Measurements from ENCODE around the gene NTN5. TPM values are rescaled to one million over a fixed set of nuclear protein-coding genes. Genes with fewer than 3 reads are reported as not detected.

NTN5 gene
- total and polyA plus RNA-seq, 9 of the 15 experiments (the other 6 are each of a cell fraction or from before 2014, with no cell fraction given): not detected

DNA sequence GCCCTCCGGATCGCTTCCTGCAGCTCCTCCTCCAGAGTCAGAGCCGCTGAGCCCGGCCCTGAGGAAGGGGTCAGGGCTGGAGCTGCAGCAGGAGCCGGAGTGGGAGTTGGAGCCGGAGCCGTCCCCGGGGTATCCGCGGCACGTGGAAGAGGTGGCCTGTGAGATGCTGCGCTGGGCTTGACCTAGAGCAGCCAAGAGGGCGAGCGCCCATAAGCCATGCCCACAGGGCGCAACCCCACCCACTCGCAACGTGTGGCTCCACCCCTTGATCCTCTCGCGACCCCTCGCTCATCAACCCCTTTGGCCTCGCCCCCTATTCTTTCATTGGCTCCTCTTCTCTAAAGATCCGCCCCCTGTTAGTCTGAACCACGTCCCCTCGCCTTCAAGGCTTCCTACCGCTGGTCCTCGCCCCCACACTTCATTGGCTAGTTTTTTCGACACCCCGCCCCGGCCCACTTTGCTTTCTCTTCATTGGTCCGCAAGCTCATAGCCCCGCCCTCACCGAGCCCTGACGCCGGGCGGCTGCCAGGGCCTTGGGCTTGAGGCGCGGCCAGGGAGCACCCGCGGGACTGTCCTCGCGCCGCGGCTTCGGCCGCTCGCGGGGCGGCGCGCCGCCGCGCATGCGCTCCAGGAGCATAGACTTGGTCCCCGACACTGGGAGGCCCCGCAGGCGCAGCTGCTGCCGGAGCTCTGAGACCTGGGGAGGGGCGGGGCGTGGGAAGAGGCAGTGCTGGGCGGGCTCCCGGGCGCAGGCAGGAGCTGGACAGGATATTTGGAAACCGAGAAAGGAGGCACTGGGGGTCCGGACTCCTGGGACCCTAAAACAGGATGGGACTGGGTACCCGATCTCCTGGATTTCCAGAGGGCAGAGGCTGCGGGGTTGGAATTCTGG is 41.3 kb upstream of the NTN5 start (continued):
- TF ChIP-seq SFPQ (IDR thresholded peaks at IDR 0.05; ENCODE audit: low read depth, low read length) (no peak), NCOR1 (IDR thresholded peaks at IDR 0.05) (no peak), ZNF232 (CRISPR knock-in tag; IDR thresholded peaks at IDR 0.05) (no peak), ZNF282 (CRISPR knock-in tag; IDR thresholded peaks at IDR 0.05) (no peak), SP2 (IDR thresholded peaks at IDR 0.05; ENCODE audit: extremely low read depth, low read depth, low read length, poor library complexity, severe bottlenecking) (peak; percentile 66), MAZ (CRISPR knock-in tag; conservative IDR thresholded peaks at IDR 0.05 in 1 of 2, IDR thresholded peaks at IDR 0.05 in 1 of 2) (peak in 1 of 2 experiments; percentile 53; a peak in 2 of 4 replicates), REST (IDR thresholded peaks at IDR 0.05; ENCODE audit: borderline replicate concordance) (peak; percentile 6; the same call in 1 of the 2 replicates), REST (CRISPR knock-in tag; IDR thresholded peaks at IDR 0.05; ENCODE audit: low read depth) (no peak), ZBTB17 (CRISPR knock-in tag; IDR thresholded peaks at IDR 0.05) (no peak), GATAD2B (IDR thresholded peaks at IDR 0.05; ENCODE audit: borderline replicate concordance) (no peak), FOXA3 (CRISPR knock-in tag; conservative IDR thresholded peaks at IDR 0.05 in 1 of 2, IDR thresholded peaks at IDR 0.05 in 1 of 2) (0 out of 4 replicates have a peak, but pooled peaks of 1 of the 2 experiments have one; percentile 26), TAL1 (IDR thresholded peaks at IDR 0.05) (no peak), CAMTA2 (CRISPR knock-in tag; conservative IDR thresholded peaks at IDR 0.05) (no peak), HNRNPH1 (optimal IDR thresholded peaks at IDR 0.05; ENCODE audit: low read depth, low read length) (no peak)
- TF ChIP-seq, protein P1, sequence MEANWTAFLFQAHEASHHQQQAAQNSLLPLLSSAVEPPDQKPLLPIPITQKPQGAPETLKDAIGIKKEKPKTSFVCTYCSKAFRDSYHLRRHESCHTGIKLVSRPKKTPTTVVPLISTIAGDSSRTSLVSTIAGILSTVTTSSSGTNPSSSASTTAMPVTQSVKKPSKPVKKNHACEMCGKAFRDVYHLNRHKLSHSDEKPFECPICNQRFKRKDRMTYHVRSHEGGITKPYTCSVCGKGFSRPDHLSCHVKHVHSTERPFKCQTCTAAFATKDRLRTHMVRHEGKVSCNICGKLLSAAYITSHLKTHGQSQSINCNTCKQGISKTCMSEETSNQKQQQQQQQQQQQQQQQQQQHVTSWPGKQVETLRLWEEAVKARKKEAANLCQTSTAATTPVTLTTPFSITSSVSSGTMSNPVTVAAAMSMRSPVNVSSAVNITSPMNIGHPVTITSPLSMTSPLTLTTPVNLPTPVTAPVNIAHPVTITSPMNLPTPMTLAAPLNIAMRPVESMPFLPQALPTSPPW (CRISPR knock-in tag; IDR thresholded peaks at IDR 0.05): peak; percentile 80
